ENCODE data around the gene SUN5.

SUN5 gene

GRCh38 chr20:33026072-33026778, 22.0 kb upstream of the SUN5 start:
- DNase-seq, result no peak

GRCh38 chr20:33025318-33025876, 21.2 kb upstream of the SUN5 start:
- DNase-seq, result no peak

DNA sequence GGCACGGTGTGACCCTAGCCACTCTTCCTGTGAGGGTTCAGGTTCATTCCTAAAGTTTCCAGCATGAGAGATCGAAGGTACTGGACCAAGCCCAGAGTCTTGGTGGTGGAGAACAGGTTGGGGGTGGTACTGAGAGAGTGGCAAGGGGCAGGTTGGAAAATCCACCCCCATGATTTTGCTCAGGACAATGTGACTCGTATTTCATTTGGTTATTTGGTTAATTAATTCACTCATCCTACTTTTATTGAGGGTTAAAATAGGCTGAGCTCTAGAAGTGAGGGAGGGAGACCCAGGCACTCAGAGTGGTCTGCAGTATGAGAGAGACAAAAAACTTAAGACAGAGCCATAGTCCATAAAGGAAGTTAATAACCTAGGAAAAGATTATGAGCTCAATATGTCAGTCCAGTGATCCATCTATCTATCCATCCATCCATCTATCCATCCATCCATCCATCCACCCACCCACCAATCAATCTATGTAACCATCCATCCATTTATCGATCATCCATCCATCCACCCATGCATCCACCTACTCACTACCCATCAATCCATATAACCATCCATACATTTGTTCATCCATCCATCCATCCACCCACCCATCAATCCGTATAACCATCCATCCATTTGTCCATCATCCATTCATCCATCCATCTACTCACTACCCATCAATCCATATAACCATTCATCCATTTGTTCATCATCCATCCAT, 20.5 kb upstream of the SUN5 start:
- DNase-seq, result no peak

DNA sequence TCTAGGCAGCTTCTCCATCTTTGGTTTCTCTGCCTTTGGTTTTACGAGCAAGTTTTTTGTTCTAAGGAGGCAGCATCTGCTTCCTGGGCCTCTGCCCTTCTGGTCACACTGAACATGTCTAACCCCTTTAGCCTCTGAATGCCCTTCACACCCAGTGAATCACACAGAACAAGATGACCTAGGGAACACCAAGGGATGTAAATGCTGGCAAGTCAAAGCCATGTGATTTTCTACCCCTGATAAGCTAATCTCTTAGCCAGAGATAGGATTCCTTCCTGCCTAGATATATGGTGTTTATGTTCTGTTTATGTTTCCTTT, 20.0 kb upstream of the SUN5 start:
- no peak for DNase-seq

- DNase-seq, result no peak
Measured at GRCh38 chr20:33023439-33024242, 19.4 kb upstream of the SUN5 start.

- no peak for DNase-seq
Measured at GRCh38 chr20:33022694-33023438, 18.6 kb upstream of the SUN5 start.

GRCh38 chr20:33022289-33022688, 18.1 kb upstream of the SUN5 start:
- DNase-seq, result no peak

GRCh38 chr20:33021879-33022278, 17.6 kb upstream of the SUN5 start:
- DNase-seq, result no peak

- no peak for DNase-seq
Measured at GRCh38 chr20:33020278-33021161, 16.3 kb upstream of the SUN5 start.

- no peak for DNase-seq
Measured at GRCh38 chr20:33019465-33020277, 15.4 kb upstream of the SUN5 start.

DNA sequence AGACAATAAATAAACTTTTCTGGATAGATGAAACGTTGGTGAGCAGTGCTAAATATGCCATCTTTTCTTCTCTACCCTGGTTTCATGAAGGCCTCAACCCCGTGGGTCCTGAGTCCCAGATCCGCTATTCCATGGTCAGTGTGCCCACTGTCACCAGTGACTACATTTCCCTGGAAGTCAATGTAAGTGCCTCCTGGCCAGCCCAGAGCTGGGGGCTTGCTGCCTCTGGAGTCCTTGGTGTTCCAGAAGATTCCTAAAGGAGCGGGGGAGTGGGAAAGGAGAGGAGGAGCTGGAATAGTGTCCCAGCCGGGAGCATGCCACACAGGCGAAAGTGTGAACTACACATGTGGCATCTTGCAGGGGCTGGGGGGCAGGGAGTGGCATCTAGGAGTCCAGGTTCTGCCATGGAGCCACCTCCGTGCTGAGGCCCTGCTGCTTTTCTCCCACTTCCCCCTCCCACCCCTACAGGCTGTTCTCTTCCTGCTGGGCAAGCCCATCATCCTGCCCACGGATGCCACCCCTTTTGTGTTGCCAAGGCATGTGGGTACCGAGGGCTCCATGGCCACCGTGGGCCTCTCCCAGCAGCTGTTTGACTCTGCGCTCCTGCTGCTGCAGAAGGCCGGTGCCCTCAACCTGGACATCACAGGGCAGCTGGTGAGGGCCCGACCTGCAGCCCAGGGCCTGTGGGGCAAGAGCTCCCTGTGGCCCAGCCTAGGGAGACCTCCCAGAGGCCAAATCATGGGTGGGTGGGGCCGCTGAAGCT, 14.1 kb upstream of the SUN5 start:
- no peak for DNase-seq

- no peak for DNase-seq
Measured at GRCh38 chr20:33017542-33017941, 13.3 kb upstream of the SUN5 start.

- DNase-seq, result no peak
Measured at GRCh38 chr20:33016581-33017109, 12.4 kb upstream of the SUN5 start.

DNA sequence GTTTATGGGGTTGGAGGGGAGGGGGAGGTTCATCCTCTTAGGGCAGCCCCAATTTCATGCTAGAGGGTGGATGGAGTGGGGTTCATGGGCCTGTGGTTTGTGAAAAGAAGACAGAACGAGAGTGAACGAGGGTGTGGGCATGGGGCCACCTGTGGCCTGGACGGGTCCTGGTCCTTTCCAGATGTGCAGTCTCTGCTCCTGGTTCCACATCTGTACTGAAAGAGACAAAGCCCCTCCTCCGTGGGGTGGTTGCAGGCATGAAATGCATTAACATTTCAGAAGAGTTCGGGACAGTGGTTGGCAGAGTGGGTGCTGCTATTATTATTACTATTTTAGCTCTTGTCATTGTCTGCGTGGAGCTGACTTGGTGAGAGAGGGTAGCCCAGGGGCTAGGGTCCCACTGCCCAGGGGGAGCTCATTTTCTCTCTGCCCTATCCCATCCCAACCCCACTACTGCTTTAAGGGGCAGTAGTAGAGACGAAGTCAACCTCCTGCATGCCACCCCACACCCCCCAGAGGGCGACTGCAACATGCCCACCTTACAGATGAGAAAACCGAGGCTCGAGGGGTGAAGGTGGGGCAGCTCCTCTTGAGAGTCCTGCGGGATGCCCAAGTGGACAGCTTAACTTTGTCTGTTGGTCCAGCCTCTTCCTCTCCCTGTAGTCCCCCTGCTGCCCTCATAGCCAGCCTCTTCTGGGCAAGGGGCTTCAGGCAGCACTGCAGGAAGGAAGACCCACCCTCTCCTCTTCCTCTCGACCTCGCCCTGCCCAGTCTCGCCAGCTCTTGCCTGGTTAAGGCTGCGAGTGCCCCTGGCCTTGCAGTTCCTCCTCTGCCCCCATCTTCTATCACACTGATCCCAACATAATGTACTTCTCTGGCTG, 11.7 kb upstream of the SUN5 start:
- DNase-seq, result no peak

GRCh38 chr20:33015114-33015484, 10.9 kb upstream of the SUN5 start:
- no peak for DNase-seq

- no peak for DNase-seq
Measured at GRCh38 chr20:33014336-33015113, 10.3 kb upstream of the SUN5 start.

DNA sequence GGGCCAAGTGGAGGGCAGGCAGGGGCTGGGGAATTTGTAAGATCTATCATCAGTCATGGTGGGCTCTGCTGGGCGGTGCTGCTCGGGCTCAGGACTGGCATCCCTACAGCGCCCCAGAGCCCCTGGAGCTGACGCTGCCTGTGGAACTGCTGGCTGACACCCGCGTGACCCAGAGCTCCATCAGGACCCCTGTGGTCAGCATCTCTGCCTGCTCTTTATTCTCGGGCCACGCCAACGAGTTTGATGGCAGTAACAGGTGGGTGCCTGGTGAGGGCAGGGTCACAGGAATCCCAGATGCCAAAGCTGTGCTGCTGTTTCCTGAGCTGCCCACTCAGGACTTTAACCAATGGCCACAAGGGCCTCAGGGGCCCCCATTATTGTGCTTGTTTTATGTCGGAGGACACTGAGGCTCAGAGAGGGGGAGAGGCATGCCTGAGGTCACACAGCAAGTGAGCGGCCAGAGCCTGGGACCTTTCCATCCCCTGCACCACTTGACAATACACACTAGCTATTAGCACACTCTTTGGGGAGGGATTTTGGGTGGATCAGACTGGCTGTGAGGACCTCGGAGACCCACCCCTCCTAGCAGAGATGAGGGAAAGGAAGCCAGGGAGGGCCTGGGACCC, 9.6 kb upstream of the SUN5 start:
- DNase-seq, result no peak

Data from NCI-H1436 treated with DMSO at 0.1 percent for 48 hours (cell line).